ENCODE results near the gene DPP7. TPM values are rescaled to one million over a fixed set of nuclear protein-coding genes. Genes with fewer than 3 reads are reported as not detected.

The DPP7 gene
- total and polyA plus RNA-seq, 9 of the 15 experiments (the other 6 are each of a cell fraction or from before 2014, with no cell fraction given), result 0.99 to 365 (median 132) TPM

DNA sequence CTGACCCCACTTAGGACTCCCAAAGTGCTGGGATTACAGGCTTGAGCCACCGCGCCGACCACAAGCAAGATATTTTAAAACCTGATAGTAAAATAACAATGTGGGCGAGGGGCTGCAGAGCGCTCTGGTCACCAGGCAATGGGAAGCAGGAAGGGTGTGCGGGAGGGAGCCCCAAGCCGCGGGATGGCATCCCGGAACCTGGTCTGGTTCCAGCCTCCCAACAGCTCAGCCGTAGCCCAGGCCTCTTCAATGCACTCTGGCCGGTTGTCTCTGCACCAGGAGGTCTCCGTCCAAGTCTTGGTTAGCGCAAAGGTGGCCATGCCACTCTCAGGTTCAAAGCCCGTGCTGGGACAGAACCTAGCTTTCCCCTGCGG is 37.9 kb downstream of the DPP7 start:
- no peak overlapping the region for H2AFZ ChIP-seq (ENCODE audit: low read depth, low read length)
- no peaks in the 10 kb centered on the region; the same call in 2 of the 3 replicates for H3K79me2 ChIP-seq (ENCODE audit: control insufficient read depth, insufficient read depth, low read length)
- no peak overlapping the region for H3K4me3 ChIP-seq
- DNase-seq (ENCODE audit: extremely low read depth in 1 of 4, low spot score in 3 of 4) (no peak), ATAC-seq (no peak), FAIRE-seq (no peak)
- TF ChIP-seq NR0B1 (IDR thresholded peaks at IDR 0.05; ENCODE audit: partially characterized antibody), result no peak
- peak; percentile 2 for TF ChIP-seq HMGN3 (IDR thresholded peaks at IDR 0.05; ENCODE audit: borderline replicate concordance, extremely low read depth, insufficient read length, low read depth, low read length)
- H3K4me1 ChIP-seq (replicated peaks in 1 of 2; ENCODE audit: control insufficient read depth in 2 of 2, insufficient read depth in 2 of 2, low read length in 2 of 2), result peaks cover 17 to 71% of the 10 kb centered on the region in 2 experiments
- BruUV-seq (replicated peaks), result no TSS peak
- peaks cover 10% of the 10 kb centered on the region; the same call in 1 of the 3 replicates for H3K36me3 ChIP-seq (ENCODE audit: control insufficient read depth, insufficient read depth, low read length)
- ChIA-PET POLR2A (interaction anchor here (0.6 to 1.2 kb wide), 2 partner anchors 13 to 166 kb away, joined by 3 read pairs; no protein-coding TSS in a partner anchor), CTCF (ENCODE audit: low intra/inter-chr PET ratio) (no interaction called here)
- intact Hi-C loops (cut with micrococcal nuclease) (no loop called here), in situ Hi-C loops (cut with MboI) (no loop called here)
- H3K9ac ChIP-seq (ENCODE audit: insufficient read depth in 1 of 2, low read depth in 2 of 2, low read length in 2 of 2), result peak overlapping the region in 1 of 2 experiments; percentile 68; a peak in 1 of 4 replicates
- H3K9me1 ChIP-seq (ENCODE audit: control insufficient read depth, insufficient read depth, low read length), result no peaks in the 10 kb centered on the region
- WGBS (ENCODE audit: insufficient coverage, low coverage, missing lambda C conversion rate), result 91% methylated on average over 15 of the region's 15 CpGs
- H3K27me3 ChIP-seq (ENCODE audit: control insufficient read depth in 2 of 2, insufficient read depth in 2 of 2, low read length in 2 of 2), result no peaks in the 10 kb centered on the region
- no peaks in the 10 kb centered on the region for H3K9me3 ChIP-seq (replicated peaks; ENCODE audit: control insufficient read depth, insufficient read depth, low read depth, low read length)
- H3K27ac ChIP-seq (ENCODE audit: extremely low read depth, low read depth, low read length), result 0 out of 3 replicates have a peak overlapping the region, but pooled peaks have one; percentile 11
- H4K20me1 ChIP-seq (replicated peaks; ENCODE audit: control insufficient read depth, insufficient read depth, low read length), result no peaks in the 10 kb centered on the region
- H3K4me2 ChIP-seq (ENCODE audit: insufficient read depth, low read length), result no peak overlapping the region

GRCh38 chr9:137075275-137075775 is 39.2 kb downstream of the DPP7 start:
- Histone ChIP-seq H3K79me2 (ENCODE audit: control insufficient read depth, insufficient read depth, low read length) (peaks cover 8% of the 10 kb centered on the region; the same call in 2 of the 3 replicates), H3K4me1 (replicated peaks in 1 of 2; ENCODE audit: control insufficient read depth in 2 of 2, insufficient read depth in 2 of 2, low read length in 2 of 2) (peaks cover 24 to 73% of the 10 kb centered on the region in 2 experiments), H3K27me3 (ENCODE audit: control insufficient read depth in 2 of 2, insufficient read depth in 2 of 2, low read length in 2 of 2) (no peaks in the 10 kb centered on the region), H3K9ac (ENCODE audit: insufficient read depth in 1 of 2, low read depth in 2 of 2, low read length in 2 of 2) (peak overlapping the region in 1 of 2 experiments; percentile 51; a peak in 2 of 4 replicates), H3K4me3 (no peak overlapping the region), H2AFZ (ENCODE audit: low read depth, low read length) (peak overlapping the region; percentile 92), H3K9me3 (replicated peaks; ENCODE audit: control insufficient read depth, insufficient read depth, low read depth, low read length) (no peaks in the 10 kb centered on the region), H3K27ac (ENCODE audit: extremely low read depth, low read depth, low read length) (peak overlapping the region; percentile 82), H3K36me3 (ENCODE audit: control insufficient read depth, insufficient read depth, low read length) (peaks cover 8% of the 10 kb centered on the region; the same call in 1 of the 3 replicates), H4K20me1 (replicated peaks; ENCODE audit: control insufficient read depth, insufficient read depth, low read length) (no peaks in the 10 kb centered on the region), H3K9me1 (ENCODE audit: control insufficient read depth, insufficient read depth, low read length) (no peaks in the 10 kb centered on the region), H3K4me2 (ENCODE audit: insufficient read depth, low read length) (no peak overlapping the region)
- ChIA-PET CTCF (ENCODE audit: low intra/inter-chr PET ratio) (no interaction called here), POLR2A (interaction anchor here (0.6 to 1.3 kb wide), 4 partner anchors 8 to 11 kb away, joined by 3 to 4 read pairs (median 3); partner anchors contain the start of gene MAN1B1)
- FAIRE-seq (peak; percentile 79), ATAC-seq (no peak), DNase-seq (ENCODE audit: extremely low read depth in 1 of 4, low spot score in 3 of 4) (peak in 1 of 4 experiments; percentile 43)
- in situ Hi-C loops (cut with MboI), result no loop called here
- intact Hi-C loops (cut with micrococcal nuclease), result no loop called here
- BruUV-seq (replicated peaks), result no TSS peak
- 49% methylated on average over 9 of the region's 12 CpGs for WGBS (ENCODE audit: insufficient coverage, low coverage, missing lambda C conversion rate)
- TF ChIP-seq BRF2 (IDR thresholded peaks at IDR 0.05; ENCODE audit: borderline replicate concordance, insufficient read depth, insufficient read length), result no peak
- TF ChIP-seq ZNF436 (CRISPR knock-in tag; IDR thresholded peaks at IDR 0.05), result no peak
- TF ChIP-seq ZNF764 (CRISPR knock-in tag; IDR thresholded peaks at IDR 0.05; ENCODE audit: low read depth), result no peak
- no peak for TF ChIP-seq ZC3H4 (CRISPR knock-in tag; IDR thresholded peaks at IDR 0.05; ENCODE audit: borderline replicate concordance)
- no peak for TF ChIP-seq PHF21A (IDR thresholded peaks at IDR 0.05; ENCODE audit: borderline replicate concordance, low read depth)
- no peak for TF ChIP-seq HBP1 (CRISPR knock-in tag; IDR thresholded peaks at IDR 0.05)
- TF ChIP-seq TAF15 (IDR thresholded peaks at IDR 0.05; ENCODE audit: low read depth, low read length), result no peak

Measured in K562 (cell line).